Pons (tissue), 1 donor: Measurements from ENCODE around the gene NDEL1.
A peak's percentile ranks its signal among the peaks of the same experiment; 100 is the strongest.

ENCODE experiments used
- DNase-seq: peaks from one replicate; pipeline ENCODE4 v3.0.0-alpha.2; 2016; ENCODE audit warnings: low spot score

Gene NDEL1

GRCh38 chr17:8417806-8418205 is 17.9 kb upstream of the NDEL1 start:
- no peak for DNase-seq

GRCh38 chr17:8418471-8418870 is 17.2 kb upstream of the NDEL1 start:
- DNase-seq: no peak

GRCh38 chr17:8419305-8419704 is 16.4 kb upstream of the NDEL1 start:
- no peak for DNase-seq

GRCh38 chr17:8420041-8420934 is 15.4 kb upstream of the NDEL1 start:
- DNase-seq: peak; percentile 42

- no peak for DNase-seq
Observed at GRCh38 chr17:8421571-8421970, 14.1 kb upstream of the NDEL1 start.

GRCh38 chr17:8426094-8426720 is 9.5 kb upstream of the NDEL1 start:
- DNase-seq: no peak

GRCh38 chr17:8426802-8427201 is 8.9 kb upstream of the NDEL1 start:
- no peak for DNase-seq

GRCh38 chr17:8430966-8431365 is 4.7 kb upstream of the NDEL1 start:
- DNase-seq: no peak

GRCh38 chr17:8436169-8436843 is 622 bp downstream of the NDEL1 start:
- peak; percentile 36 for DNase-seq

GRCh38 chr17:8436844-8437171 is 1.1 kb downstream of the NDEL1 start:
- DNase-seq: no peak

- DNase-seq: no peak
Observed at GRCh38 chr17:8438441-8438840, 2.8 kb downstream of the NDEL1 start.

GRCh38 chr17:8439681-8440080 is 4.0 kb downstream of the NDEL1 start:
- DNase-seq: no peak

GRCh38 chr17:8441690-8442089 is 6.0 kb downstream of the NDEL1 start:
- no peak for DNase-seq

GRCh38 chr17:8442310-8442709 is 6.6 kb downstream of the NDEL1 start:
- DNase-seq: no peak

- peak; percentile 22 for DNase-seq
Observed at GRCh38 chr17:8443756-8444155, 8.1 kb downstream of the NDEL1 start.

GRCh38 chr17:8444494-8444893 is 8.8 kb downstream of the NDEL1 start:
- no peak for DNase-seq

- no peak for DNase-seq
Observed at GRCh38 chr17:8445536-8445935, 9.9 kb downstream of the NDEL1 start.

GRCh38 chr17:8447799-8448198 is 12.1 kb downstream of the NDEL1 start:
- DNase-seq: no peak

- no peak for DNase-seq
Observed at GRCh38 chr17:8448310-8448709, 12.6 kb downstream of the NDEL1 start.

- DNase-seq: no peak
Observed at GRCh38 chr17:8451933-8452614, 16.4 kb downstream of the NDEL1 start.

- DNase-seq: no peak
Observed at GRCh38 chr17:8453326-8453725, 17.6 kb downstream of the NDEL1 start.

GRCh38 chr17:8455665-8456209 is 20.1 kb downstream of the NDEL1 start:
- DNase-seq: no peak
